K562 (cell line): ENCODE data around the gene SLC4A2. TPM values are rescaled to one million over a fixed set of nuclear protein-coding genes. Genes with fewer than 3 reads are reported as not detected.

Experiments
- AFF1 ChIP-seq, 2 experiments: fragments of 450-650 bp; IDR thresholded peaks; 2 replicates each; pipeline ENCODE4 v1.6.1; 2018; ENCODE audit warnings: mild to moderate bottlenecking in 2 of 2, low read depth in 1 of 2; ENCODE audit not compliant: partially characterized antibody in 2 of 2
- HES1 ChIP-seq: fragments of 450-650 bp; IDR thresholded peaks from 2 replicates; pipeline ENCODE4 v1.6.1; 2016; ENCODE audit warnings: low read depth, mild to moderate bottlenecking, moderate library complexity
- KAT7 ChIP-seq: sonication (generic); formaldehyde crosslinking; IDR thresholded peaks from 2 replicates; pipeline ENCODE4 v1.8.0; 2022; ENCODE audit warnings: missing genetic modification reagents, mild to moderate bottlenecking, borderline replicate concordance
- MCM7 ChIP-seq, 2 experiments: fragments of 450-650 bp; IDR thresholded peaks; 2 replicates each; pipeline ENCODE4 v1.6.1; 2016 to 2018
- NCOA1 ChIP-seq: fragments of 450-650 bp; IDR thresholded peaks from 2 replicates; pipeline ENCODE4 v1.6.1; 2016; ENCODE audit warnings: low read depth
- SMARCA4 ChIP-seq: fragments of 450-650 bp; IDR thresholded peaks from 2 replicates; pipeline ENCODE4 v1.6.1; 2016
- ZNF212 ChIP-seq: fragments of 450-650 bp; formaldehyde crosslinking; IDR thresholded peaks from 2 replicates; pipeline ENCODE4 v1.4.0; 2020; ENCODE audit warnings: mild to moderate bottlenecking
- ZNF398 ChIP-seq: fragments of 250-450 bp; sonication (Bioruptor Pico); IDR thresholded peaks from 2 replicates; pipeline ENCODE4 v1.8.0; 2021; ENCODE audit warnings: moderate library complexity, mild to moderate bottlenecking, inconsistent platforms
- polyA plus RNA-seq, 8 experiments: library from polyadenylated mRNA; depleted of rRNA in 4 of 8; stranded (reverse) in 5 of 8; unstranded in 3 of 8; fragments of >200 nt; fragmentation: Nextera tagmentation in 2 of 8; fragmentation: Illumina TruSeq in 1 of 8; extraction: Ambion mirVana in 2 of 8; extraction: Trizol in 1 of 8; gene quantifications; 2 replicates each; pipeline versions ENCODE4 v1.2.1 to v1.2.3, GENCODE V29; 2011 to 2014; ENCODE audit warnings: inconsistent platforms in 1 of 8, missing spikeins in 1 of 8
- total RNA-seq, 7 experiments: library from RNA; depleted of rRNA in 6 of 7; stranded (reverse); fragments of >200 nt in 6 of 7; fragmentation: Illumina TruSeq in 2 of 7; extraction: Trizol in 2 of 7; gene quantifications; 2 replicates each; pipeline versions ENCODE4 v1.2.1 to v1.2.3, GENCODE V29; 2011 to 2021; ENCODE audit warnings: low replicate concordance in 1 of 7

Gene SLC4A2
- total and polyA plus RNA-seq, 9 of the 15 experiments (the other 6 are each of a cell fraction or from before 2014, with no cell fraction given): 11.4 to 375 (median 130) TPM

GRCh38 chr7:151028948-151029501, 30.4 kb upstream of the SLC4A2 start (continued):
- TF ChIP-seq KAT7 (CRISPR knock-in tag): peak; percentile 22; the same call in 1 of the 2 replicates
- no peak for TF ChIP-seq MCM7 (IDR thresholded peaks at IDR 0.05)
- TF ChIP-seq ZNF398 (CRISPR knock-in tag): no peak
- TF ChIP-seq AFF1 (IDR thresholded peaks at IDR 0.05; ENCODE audit: low read depth in 1 of 2, partially characterized antibody in 2 of 2): peak in 1 of 2 experiments; percentile 9
- TF ChIP-seq SMARCA4: peak; percentile 64
- TF ChIP-seq HES1: peak; percentile 19; the same call in 1 of the 2 replicates
- 0 out of 2 replicates have a peak, but pooled peaks have one; percentile 7 for TF ChIP-seq ZNF212 (CRISPR knock-in tag)
- 0 out of 2 replicates have a peak, but pooled peaks have one; percentile 22 for TF ChIP-seq NCOA1
